IMR-90 (cell line): ENCODE measurements around the gene ITGB5. TPM values are rescaled to one million over a fixed set of nuclear protein-coding genes. Genes with fewer than 3 reads are reported as not detected.

Experiments used
- ATAC-seq: fragments of 200-7000 bp; cut with Tn5 transposase; 2 replicates; pipeline ENCODE4 v1.9.1; 2020; ENCODE audit warnings: low read depth, mild to moderate bottlenecking, moderate library complexity
- BruUV-seq: library from RNA; stranded (reverse); fragments of 400-500 nt; replicated peaks from 2 replicates; lab custom pipeline; 2021; lab: Mats Ljungman, UMichigan
- CTCF ChIA-PET: fragments of 300-600 bp; formaldehyde crosslinking; extraction: SDS; loops from one replicate; lab custom pipeline; 2021; ENCODE audit warnings: antibody characterized with exemption; lab: Yijun Ruan, JAX
- POLR2A ChIA-PET: fragments of 300-600 bp; sonication (Branson Sonifier 250); formaldehyde crosslinking; loops from one replicate; lab custom pipeline; 2022; ENCODE audit warnings: antibody characterized with exemption; ENCODE audit not compliant: unreplicated experiment; lab: Charles Lee
- DNase-seq: peaks from one replicate; pipeline ENCODE4 v3.0.0; 2013
- H2AFZ ChIP-seq: replicated peaks from 2 replicates; pipeline ENCODE3; 2013; ENCODE audit warnings: low read length, mild to moderate bottlenecking; ENCODE audit not compliant: poor library complexity
- H2AK5ac ChIP-seq: 2 replicates; pipeline ENCODE4 v1.6.1; 2013; ENCODE audit warnings: low read depth, low read length, inconsistent platforms
- H2AK9ac ChIP-seq: replicated peaks from 2 replicates; pipeline ENCODE3; 2013; ENCODE audit warnings: mild to moderate bottlenecking, low read depth, low read length, moderate library complexity; ENCODE audit not compliant: poor library complexity
- H2BK120ac ChIP-seq: 2 replicates; pipeline ENCODE4 v1.6.1; 2013; ENCODE audit warnings: low read depth, low read length, inconsistent platforms
- H2BK15ac ChIP-seq: 3 replicates; pipeline ENCODE4 v1.6.1; 2013; ENCODE audit warnings: low read depth, low read length, inconsistent platforms
- H2BK20ac ChIP-seq: 2 replicates; pipeline ENCODE4 v1.6.1; 2013; ENCODE audit warnings: low read depth, mild to moderate bottlenecking, inconsistent platforms, low read length, moderate library complexity
- H2BK5ac ChIP-seq: 2 replicates; pipeline ENCODE4 v1.6.1; 2013; ENCODE audit warnings: mild to moderate bottlenecking, low read depth, low read length, inconsistent platforms; ENCODE audit not compliant: poor library complexity, severe bottlenecking
- H3K14ac ChIP-seq: replicated peaks from 2 replicates; pipeline ENCODE4 v1.6.1; 2013; ENCODE audit warnings: low read depth, low read length, inconsistent platforms
- H3K18ac ChIP-seq: 2 replicates; pipeline ENCODE4 v1.6.1; 2013; ENCODE audit warnings: low read depth, low read length, control low read depth
- H3K23ac ChIP-seq: 2 replicates; pipeline ENCODE4 v1.6.1; 2013; ENCODE audit warnings: low read depth, low read length, inconsistent platforms
- H3K27ac ChIP-seq: 2 replicates; pipeline ENCODE4 v1.5.1; 2013; ENCODE audit warnings: mild to moderate bottlenecking, control low read depth, low read length; ENCODE audit not compliant: insufficient read depth
- H3K27me3 ChIP-seq: 2 replicates; pipeline ENCODE4 v1.6.1; 2013; ENCODE audit warnings: low read length; ENCODE audit not compliant: control insufficient read depth, insufficient read depth
- H3K36me3 ChIP-seq: 2 replicates; pipeline ENCODE4 v1.6.1; 2013; ENCODE audit warnings: low read length, mixed read lengths; ENCODE audit not compliant: control insufficient read depth, insufficient read depth
- H3K4ac ChIP-seq: 2 replicates; pipeline ENCODE4 v1.6.1; 2013; ENCODE audit warnings: low read depth, low read length, inconsistent platforms
- H3K4me1 ChIP-seq: 2 replicates; pipeline ENCODE4 v1.6.1; 2013; ENCODE audit warnings: low read length, mixed read lengths; ENCODE audit not compliant: control insufficient read depth, insufficient read depth
- H3K4me2 ChIP-seq: 2 replicates; pipeline ENCODE4 v1.6.1; 2013; ENCODE audit warnings: low read depth, mild to moderate bottlenecking, control low read depth, low read length, moderate library complexity
- H3K4me3 ChIP-seq: 2 replicates; pipeline ENCODE4 v1.5.1; 2013; ENCODE audit warnings: low read depth, mild to moderate bottlenecking, control low read depth, low read length, moderate library complexity; ENCODE audit not compliant: insufficient read depth
- H3K56ac ChIP-seq: 2 replicates; pipeline ENCODE4 v1.6.1; 2013; ENCODE audit warnings: low read length, inconsistent platforms; ENCODE audit not compliant: insufficient read depth; ENCODE audit errors: extremely low read depth
- H3K79me1 ChIP-seq, 2 experiments: 2 replicates each; pipeline ENCODE4 v1.6.1; 2013; ENCODE audit warnings: low read length in 2 of 2, inconsistent platforms in 1 of 2, low read depth in 1 of 2
- H3K9ac ChIP-seq: 2 replicates; pipeline ENCODE4 v1.6.1; 2013; ENCODE audit warnings: low read depth, low read length, control low read depth
- H3K9me1 ChIP-seq: 2 replicates; pipeline ENCODE4 v1.6.1; 2013; ENCODE audit warnings: low read length, inconsistent platforms; ENCODE audit not compliant: insufficient read depth
- H3K9me3 ChIP-seq: 2 replicates; pipeline ENCODE4 v1.6.1; 2013; ENCODE audit warnings: low read length; ENCODE audit not compliant: control insufficient read depth, insufficient read depth
- H4K20me1 ChIP-seq: 2 replicates; pipeline ENCODE4 v1.6.1; 2013; ENCODE audit warnings: low read length, inconsistent platforms; ENCODE audit not compliant: insufficient read depth
- H4K5ac ChIP-seq: 2 replicates; pipeline ENCODE4 v1.6.1; 2013; ENCODE audit warnings: mild to moderate bottlenecking, low read depth, low read length, control low read depth
- H4K8ac ChIP-seq, 2 experiments: 2 replicates each; pipeline ENCODE4 v1.6.1; 2013; ENCODE audit warnings: low read depth in 2 of 2, low read length in 2 of 2, control low read depth in 1 of 2, inconsistent platforms in 1 of 2
- H4K91ac ChIP-seq: 2 replicates; pipeline ENCODE4 v1.6.1; 2013; ENCODE audit warnings: low read depth, low read length, inconsistent platforms; ENCODE audit not compliant: insufficient read depth
- NFE2L2 ChIP-seq: fragments of 150-350 bp; IDR thresholded peaks from 2 replicates; pipeline ENCODE4 v1.6.1; 2016; ENCODE audit warnings: low read depth, mild to moderate bottlenecking, low read length
- RAD21 ChIP-seq: IDR thresholded peaks from 2 replicates; pipeline ENCODE4 v1.6.1; 2012; ENCODE audit warnings: low read length, improper control_type of control experiment
- WGBS, 2 experiments: methylation state at CpG; one replicate each; pipeline versions ENCODE4 v1.1.5 to v1.1.7; 2013; ENCODE audit warnings: missing lambda C conversion rate in 2 of 2; ENCODE audit not compliant: insufficient read length in 1 of 2; ENCODE audit errors: extremely low coverage in 2 of 2; 5-methylcytosine and 5-hydroxymethylcytosine counted together
- dilution Hi-C: fragments of 300-500 bp; cut with HindIII; formaldehyde crosslinking; loops from one replicate; pipeline ENCODE4 v1.14.3; 2018; ENCODE audit warnings: low sequenced_read_pairs; ENCODE audit not compliant: unreplicated experiment
- in situ Hi-C: fragments of 300-500 bp; cut with MboI; formaldehyde crosslinking; loops from 3 replicates; pipeline ENCODE4 v1.14.3; 2019; ENCODE audit warnings: low sequenced_read_pairs, inconsistent platforms, mixed read lengths
- intact Hi-C: fragments of 100-400 bp; cut with micrococcal nuclease; formaldehyde crosslinking; loops from 2 replicates; pipeline ENCODE4 v1.10.0; 2022
- polyA plus RNA-seq, 3 experiments: library from polyadenylated mRNA; depleted of rRNA; stranded (reverse); fragments of >200 nt; gene quantifications; 2 replicates each; pipeline ENCODE4 v1.2.3, GENCODE V29; 2012; ENCODE audit warnings: low replicate concordance in 1 of 3
- total RNA-seq: library from RNA; depleted of rRNA; stranded (reverse); fragments of >200 nt; gene quantifications from 2 replicates; pipeline ENCODE4 v1.2.3, GENCODE V29; 2012
- TF ChIP-seq, protein P1 (sequence below): fragments of 150-350 bp; IDR thresholded peaks from 2 replicates; pipeline ENCODE4 v1.6.1; 2016; ENCODE audit warnings: low read depth, mild to moderate bottlenecking, low read length, moderate library complexity, borderline replicate concordance

Gene ITGB5
- total and polyA plus RNA-seq, 2 of the 4 experiments (the other 2 are of a cell fraction): 85.0 to 101 TPM

DNA sequence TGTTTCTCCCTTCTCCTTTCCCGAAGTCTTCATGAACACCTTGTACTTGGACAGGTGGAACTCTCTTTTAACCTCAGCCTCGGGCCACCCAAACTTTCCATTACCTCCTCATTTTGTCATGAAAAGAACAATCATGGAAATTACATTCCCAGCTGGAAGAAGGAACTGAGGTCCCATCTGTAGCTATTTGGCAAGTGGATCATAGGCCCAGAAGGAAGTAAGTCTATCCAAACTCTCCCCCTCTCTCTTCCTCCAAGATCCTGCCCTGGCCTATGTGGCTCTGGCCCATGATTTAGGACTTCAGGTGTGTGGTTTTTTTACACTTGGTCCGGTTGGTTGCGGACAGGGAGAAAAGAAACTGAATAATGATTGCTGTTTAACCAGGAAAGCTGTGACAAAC, 44.1 kb downstream of the ITGB5 start:
- H3K27me3 ChIP-seq: no peaks in the 10 kb centered on the region
- H3K4me2 ChIP-seq: no peak overlapping the region
- DNase-seq: no peak
- no peak overlapping the region for H2BK5ac ChIP-seq
- H3K27ac ChIP-seq: no peak overlapping the region
- no peak overlapping the region for H4K91ac ChIP-seq
- no peak overlapping the region for H2BK20ac ChIP-seq
- no peak overlapping the region for H3K9ac ChIP-seq
- no CpG with 5 or more reads among the region's 4 CpGs for WGBS, 2 experiments
- no TSS peak for BruUV-seq
- intact Hi-C loops: no loop called here
- peak overlapping the region; percentile 43; the same call in 1 of the 2 replicates for H3K14ac ChIP-seq
- no peak overlapping the region; the same call in 2 of the 3 replicates for H2BK15ac ChIP-seq
- H2AK5ac ChIP-seq: peak overlapping the region; percentile 47; the same call in 1 of the 2 replicates
- peaks cover 26% of the 10 kb centered on the region; the same call in 1 of the 2 replicates for H3K9me1 ChIP-seq
- ATAC-seq: no peak
- peaks cover 20% of the 10 kb centered on the region for H3K36me3 ChIP-seq
- POLR2A ChIA-PET: no interaction called here
- in situ Hi-C loops: no loop called here
- peaks cover 18 to 56% of the 10 kb centered on the region in 2 experiments; a peak in 3 of 4 replicates for H3K79me1 ChIP-seq
- H2AFZ ChIP-seq: no peak overlapping the region
- no peak overlapping the region; a peak in 1 of 4 replicates for H4K8ac ChIP-seq
- no peak overlapping the region for H3K56ac ChIP-seq
- H2BK120ac ChIP-seq: peak overlapping the region; percentile 8; the same call in 1 of the 2 replicates
- CTCF ChIA-PET: interaction anchor here (1.4 kb wide), 1 partner anchor 51 kb away, joined by 5 read pairs; no protein-coding TSS in a partner anchor
- no peak overlapping the region for H2AK9ac ChIP-seq
- dilution Hi-C loops: no loop called here
- H4K5ac ChIP-seq: 0 out of 2 replicates have a peak overlapping the region, but pooled peaks have one; percentile 39
- 0 out of 2 replicates have a peak overlapping the region, but pooled peaks have one; percentile 8 for H3K4ac ChIP-seq
- H3K23ac ChIP-seq: no peak overlapping the region
- H3K4me1 ChIP-seq: peaks cover 23% of the 10 kb centered on the region
- TF ChIP-seq, protein P1, sequence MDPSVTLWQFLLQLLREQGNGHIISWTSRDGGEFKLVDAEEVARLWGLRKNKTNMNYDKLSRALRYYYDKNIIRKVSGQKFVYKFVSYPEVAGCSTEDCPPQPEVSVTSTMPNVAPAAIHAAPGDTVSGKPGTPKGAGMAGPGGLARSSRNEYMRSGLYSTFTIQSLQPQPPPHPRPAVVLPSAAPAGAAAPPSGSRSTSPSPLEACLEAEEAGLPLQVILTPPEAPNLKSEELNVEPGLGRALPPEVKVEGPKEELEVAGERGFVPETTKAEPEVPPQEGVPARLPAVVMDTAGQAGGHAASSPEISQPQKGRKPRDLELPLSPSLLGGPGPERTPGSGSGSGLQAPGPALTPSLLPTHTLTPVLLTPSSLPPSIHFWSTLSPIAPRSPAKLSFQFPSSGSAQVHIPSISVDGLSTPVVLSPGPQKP: no peak
- TF ChIP-seq NFE2L2 (no peak), RAD21 (no peak)
- H3K18ac ChIP-seq: no peak overlapping the region; the same call in 1 of the 2 replicates
- no peaks in the 10 kb centered on the region for H4K20me1 ChIP-seq
- no peak overlapping the region for H3K4me3 ChIP-seq
- H3K9me3 ChIP-seq: no peaks in the 10 kb centered on the region
